ENCODE data around the gene APOL3.
"Not testable (repeated sequence)": the region's sequence is repeated elsewhere in the genome, so short reads cannot be mapped to it uniquely, and the experiment has no call there.

The APOL3 gene

GRCh38 chr22:36160499-36160942 is at the start of gene APOL3:
Gene APOL3 (minus strand): TSS chr22:36160755. CDS start chr22:36149055, 11,700 bp downstream.
- peak; percentile 32 for DNase-seq

DNA sequence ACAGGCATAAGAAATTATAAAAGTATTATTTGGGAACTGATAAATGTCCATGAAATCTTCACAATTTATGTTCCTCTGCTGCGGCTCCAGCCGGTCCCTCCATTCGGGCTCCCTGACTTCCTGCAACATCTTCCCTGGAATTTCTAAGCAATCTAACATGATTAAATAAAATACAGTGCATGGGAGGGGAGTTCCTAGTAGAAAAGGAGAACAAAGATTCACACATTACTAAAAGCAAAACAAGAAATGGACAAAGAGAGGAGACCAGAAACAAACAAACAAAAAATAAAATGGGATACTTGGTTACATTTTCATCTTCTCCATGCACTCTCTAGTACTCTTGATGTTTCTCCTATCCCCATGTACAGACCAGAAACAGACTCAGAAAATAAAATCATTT is 49.7 kb upstream of the APOL3 start:
- DNase-seq, result no peak

DNA sequence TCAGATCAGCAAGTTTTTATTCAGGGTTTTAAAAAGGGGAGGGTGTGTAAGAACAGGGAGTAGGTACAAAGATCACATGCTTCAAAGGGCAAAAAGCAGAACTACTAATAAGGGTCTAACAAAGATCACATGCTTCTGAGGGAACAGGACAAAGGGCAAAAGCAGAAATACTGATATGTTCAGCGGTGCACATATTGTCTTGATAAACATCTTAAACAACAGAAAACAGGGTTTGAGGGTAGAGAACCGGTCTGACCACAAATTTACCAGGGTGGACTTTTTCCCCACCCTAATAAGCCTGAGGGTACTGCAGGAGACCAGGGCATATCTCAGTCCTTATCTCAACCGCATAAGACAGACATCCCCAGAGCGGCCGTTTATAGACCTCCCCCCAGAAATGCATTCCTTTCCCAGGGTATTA is 48.9 kb upstream of the APOL3 start:
- not testable (repeated sequence) for DNase-seq

- DNase-seq, result no peak
Observed at GRCh38 chr22:36208914-36209313, 48.4 kb upstream of the APOL3 start.

DNA sequence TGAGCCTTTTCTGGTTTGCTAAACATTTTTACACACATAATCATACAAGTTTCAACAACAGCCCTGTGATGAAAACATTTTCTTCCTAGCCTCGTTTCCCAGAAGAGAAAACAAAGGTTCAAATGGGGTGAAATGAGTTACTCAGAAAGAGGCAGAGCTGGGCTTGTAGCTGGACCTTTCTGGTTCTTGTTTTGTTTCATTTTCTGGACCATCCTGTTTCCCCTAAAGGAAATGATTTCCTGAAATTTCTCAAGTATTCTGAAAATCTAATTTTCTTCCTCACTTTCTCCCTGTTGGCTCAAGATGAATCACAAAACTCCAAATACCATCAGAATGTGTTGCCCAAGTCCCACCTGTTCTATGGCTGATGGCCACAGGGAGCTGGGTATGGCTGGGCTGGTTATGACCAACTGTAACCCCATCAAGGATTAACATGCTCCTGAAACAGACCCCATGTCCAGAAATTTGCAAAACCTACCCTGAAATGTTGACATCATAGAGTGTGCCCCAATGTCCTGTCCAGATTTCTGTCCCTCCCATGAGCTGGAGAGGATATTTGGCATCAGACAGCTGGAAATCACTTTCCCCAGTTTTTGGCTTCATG is 47.7 kb upstream of the APOL3 start:
- DNase-seq, result no peak

- no peak for DNase-seq
Observed at GRCh38 chr22:36206255-36206654, 45.7 kb upstream of the APOL3 start.

GRCh38 chr22:36205573-36205972 is 45.0 kb upstream of the APOL3 start:
- DNase-seq, result not testable (repeated sequence)

GRCh38 chr22:36204632-36205015 is 44.1 kb upstream of the APOL3 start:
- no peak for DNase-seq

GRCh38 chr22:36204001-36204631 is 43.6 kb upstream of the APOL3 start:
- no peak for DNase-seq

- not testable (repeated sequence) for DNase-seq
Observed at GRCh38 chr22:36203441-36203840, 42.9 kb upstream of the APOL3 start.

GRCh38 chr22:36202906-36203305 is 42.4 kb upstream of the APOL3 start:
- not testable (repeated sequence) for DNase-seq

DNA sequence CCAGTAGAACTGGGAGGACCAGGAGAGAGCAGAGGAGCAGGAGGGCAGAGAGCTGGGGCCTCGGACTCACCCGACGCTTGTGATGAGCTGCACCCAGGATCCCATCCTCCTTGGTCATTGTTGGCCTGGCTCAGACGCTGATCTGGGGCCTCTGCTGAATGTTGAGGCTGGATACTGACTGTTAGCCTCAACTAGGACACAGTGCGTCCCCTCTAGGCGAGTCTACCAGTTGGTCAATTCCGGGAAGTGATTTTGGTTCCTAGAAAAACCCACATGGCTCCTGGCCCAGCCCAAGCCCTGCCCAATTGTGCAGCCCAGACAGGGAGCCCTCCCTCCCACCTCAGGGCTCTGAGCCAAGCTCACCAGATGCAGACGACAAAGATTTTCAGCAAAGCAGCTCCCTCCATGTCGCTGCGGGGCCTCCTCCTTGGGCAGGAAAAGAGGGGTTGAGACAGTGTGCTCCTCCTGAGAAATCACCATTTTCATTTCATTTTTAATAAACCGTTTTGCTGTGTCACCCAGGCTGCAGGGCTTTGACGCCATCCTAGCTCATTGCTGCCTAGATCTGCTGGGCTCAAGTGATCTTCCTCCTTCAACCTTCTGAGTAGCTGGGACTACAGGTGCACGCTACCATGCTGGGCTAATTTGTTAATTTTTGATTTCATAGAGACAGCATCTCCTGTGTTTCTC is 41.2 kb upstream of the APOL3 start, which contains the start of gene APOL4:
Gene APOL4 (minus strand): TSS at position 180 of the 690 bp plus-strand sequence. CDS start 75 bp downstream, at position 105.
- no peak for DNase-seq

GRCh38 chr22:36201025-36201424 is 40.5 kb upstream of the APOL3 start:
- DNase-seq, result not testable (repeated sequence)

GRCh38 chr22:36199001-36199551 is 38.5 kb upstream of the APOL3 start:
- DNase-seq, result no peak

- no peak for DNase-seq
Observed at GRCh38 chr22:36198536-36198935, 38.0 kb upstream of the APOL3 start.

GRCh38 chr22:36197514-36198146 is 37.1 kb upstream of the APOL3 start:
- DNase-seq, result no peak

GRCh38 chr22:36197065-36197440 is 36.5 kb upstream of the APOL3 start:
- peak; percentile 22 for DNase-seq

DNA sequence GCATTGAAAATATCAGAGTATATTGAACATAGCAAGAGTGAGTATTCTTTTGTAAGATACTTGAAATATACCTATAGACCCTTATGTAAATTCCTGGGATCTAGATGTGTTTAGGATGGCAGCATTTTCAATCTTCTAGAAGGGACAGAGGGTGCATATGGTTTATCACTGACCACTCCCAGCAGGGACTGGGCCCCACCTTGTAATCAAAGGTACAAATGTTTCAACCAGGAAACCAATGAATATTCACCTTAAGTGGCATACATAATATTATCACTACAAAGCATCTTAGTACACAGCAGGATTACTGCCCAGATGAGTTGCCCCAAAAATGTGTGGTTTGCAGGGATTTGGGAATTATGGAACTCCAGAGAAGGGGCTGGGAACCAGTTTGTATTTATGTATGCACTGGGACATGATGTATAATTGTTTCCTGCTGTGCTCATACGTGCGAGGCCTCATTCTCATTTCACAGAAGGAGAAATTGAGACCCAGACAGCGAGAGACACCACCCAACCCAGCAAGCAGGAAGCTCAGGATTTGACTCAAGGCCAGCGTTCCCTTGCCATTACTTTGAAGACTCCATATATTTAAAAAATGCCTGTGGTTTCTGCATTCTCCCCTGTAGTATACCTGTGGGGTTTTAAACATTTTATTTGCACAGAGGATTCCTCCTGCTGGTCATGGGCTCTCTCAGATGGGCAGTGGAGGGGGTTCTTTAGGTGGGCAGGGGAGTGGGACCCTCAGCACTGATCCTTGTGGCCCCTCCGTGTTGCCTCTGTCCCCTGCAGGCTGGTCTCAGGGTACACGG is 35.9 kb upstream of the APOL3 start:
- no peak for DNase-seq

GRCh38 chr22:36194971-36195370 is 34.4 kb upstream of the APOL3 start:
- DNase-seq, result peak; percentile 60

- DNase-seq, result no peak
Observed at GRCh38 chr22:36194385-36194784, 33.8 kb upstream of the APOL3 start.

DNA sequence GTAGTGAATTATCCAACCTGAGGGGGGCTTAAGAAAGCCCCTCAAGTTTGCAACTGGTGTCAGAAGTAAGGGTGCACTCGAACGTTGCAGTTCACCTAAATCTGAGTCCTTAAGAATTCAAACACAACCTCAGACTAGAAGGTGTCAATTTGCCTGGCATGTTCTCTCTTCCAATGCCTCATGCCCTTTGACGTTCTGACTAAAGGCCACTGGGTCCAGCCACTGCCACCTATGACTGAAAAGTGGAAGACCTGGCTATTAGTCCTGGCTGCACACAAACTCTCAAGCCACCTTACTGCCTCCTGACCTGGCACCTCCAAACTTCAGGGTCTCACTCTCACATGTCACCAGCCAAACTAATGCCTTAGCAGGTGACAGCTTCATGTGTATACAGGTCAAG is 33.0 kb upstream of the APOL3 start:
- no peak for DNase-seq

- DNase-seq, result no peak
Observed at GRCh38 chr22:36193171-36193570, 32.6 kb upstream of the APOL3 start.

Measured in GDM1 (cell line).